HG03571 (cell line): ENCODE measurements around the gene ADCY3.
"Not testable (repeated sequence)": the region's sequence is repeated elsewhere in the genome, so short reads cannot be mapped to it uniquely, and the experiment has no call there.

ENCODE experiments used
- ATAC-seq: cut with Tn5 transposase; IDR thresholded peaks from one replicate; pipeline ENCODE4 v1.9.1; 2021; ENCODE audit not compliant: unreplicated experiment

ADCY3 gene

GRCh38 chr2:24852026-24852425 is 68.0 kb downstream of the ADCY3 start:
- ATAC-seq, result no peak

GRCh38 chr2:24850944-24851343 is 69.1 kb downstream of the ADCY3 start:
- ATAC-seq, result no peak

- no peak for ATAC-seq
Measured at GRCh38 chr2:24845691-24846090, 74.3 kb downstream of the ADCY3 start.

GRCh38 chr2:24844023-24844685 is 75.9 kb downstream of the ADCY3 start:
- no peak for ATAC-seq

- ATAC-seq, result no peak
Measured at GRCh38 chr2:24843330-24843860, 76.6 kb downstream of the ADCY3 start.

GRCh38 chr2:24842081-24843050 is 77.7 kb downstream of the ADCY3 start:
- no peak for ATAC-seq

GRCh38 chr2:24840962-24841945 is 78.8 kb downstream of the ADCY3 start:
- no peak for ATAC-seq

GRCh38 chr2:24840164-24840869 is 79.7 kb downstream of the ADCY3 start:
- no peak for ATAC-seq

GRCh38 chr2:24839729-24840128 is 80.3 kb downstream of the ADCY3 start:
- ATAC-seq, result no peak

- no peak for ATAC-seq
Measured at GRCh38 chr2:24838541-24838940, 81.5 kb downstream of the ADCY3 start.

GRCh38 chr2:24837996-24838513 is 82.0 kb downstream of the ADCY3 start:
- ATAC-seq, result no peak

GRCh38 chr2:24836706-24837105 is 83.3 kb downstream of the ADCY3 start:
- ATAC-seq, result no peak

GRCh38 chr2:24836206-24836605 is 83.8 kb downstream of the ADCY3 start:
- no peak for ATAC-seq

- ATAC-seq, result not testable (repeated sequence)
Measured at GRCh38 chr2:24835411-24835810, 84.6 kb downstream of the ADCY3 start.

- no peak for ATAC-seq
Measured at GRCh38 chr2:24834733-24835395, 85.2 kb downstream of the ADCY3 start.

GRCh38 chr2:24833821-24834732 is 86.0 kb downstream of the ADCY3 start:
- ATAC-seq, result no peak

GRCh38 chr2:24832931-24833701 is 86.9 kb downstream of the ADCY3 start:
- no peak for ATAC-seq

- ATAC-seq, result no peak
Measured at GRCh38 chr2:24832521-24832920, 87.5 kb downstream of the ADCY3 start.
